ENCODE results near the gene CBX3. TPM values are rescaled to one million over a fixed set of nuclear protein-coding genes. Genes with fewer than 3 reads are reported as not detected.
A peak's percentile ranks its signal among the peaks of the same experiment; 100 is the strongest.

Gene CBX3
- total and polyA plus RNA-seq, 2 of the 13 experiments (the other 11 are each of a cell fraction or from before 2014, with no cell fraction given) = 53.9 to 249 TPM

GRCh38 chr7:26200444-26201246 lies 900 bp upstream of the CBX3 start, which contains the start of gene HNRNPA2B1 (continued):
- TF ChIP-seq PPARG (CRISPR knock-in tag; conservative IDR thresholded peaks at IDR 0.05) = peak; percentile 33; the same call in 1 of the 2 replicates
- TF ChIP-seq THAP7 (CRISPR knock-in tag; IDR thresholded peaks at IDR 0.05) = 0 out of 2 replicates have a peak, but pooled peaks have one; percentile 34
- peak; percentile 15 for TF ChIP-seq PHF21A (CRISPR knock-in tag; IDR thresholded peaks at IDR 0.05)
- no peak; the same call in 1 of the 2 replicates for TF ChIP-seq BRF2 (CRISPR knock-in tag; IDR thresholded peaks at IDR 0.05)
- TF ChIP-seq ZNF414 (CRISPR knock-in tag; IDR thresholded peaks at IDR 0.05) = no peak
- 0 out of 2 replicates have a peak, but pooled peaks have one; percentile 14 for TF ChIP-seq ZNF280D (CRISPR knock-in tag; IDR thresholded peaks at IDR 0.05)
- TF ChIP-seq RERE (CRISPR knock-in tag; IDR thresholded peaks at IDR 0.05; ENCODE audit: low read depth) = 0 out of 2 replicates have a peak, but pooled peaks have one; percentile 23
- no peak; the same call in 1 of the 2 replicates for TF ChIP-seq ZKSCAN8 (CRISPR knock-in tag; IDR thresholded peaks at IDR 0.05; ENCODE audit: borderline replicate concordance)
- peak; percentile 78 for TF ChIP-seq IKZF4 (CRISPR knock-in tag; IDR thresholded peaks at IDR 0.05; ENCODE audit: borderline replicate concordance, low read depth, not compliant biosample characterization)
- TF ChIP-seq IKZF5 (CRISPR knock-in tag; IDR thresholded peaks at IDR 0.05) = peak; percentile 62
- TF ChIP-seq CREB1 (IDR thresholded peaks at IDR 0.05) = peak; percentile 90
- peak; percentile 93 for TF ChIP-seq CREB1 (CRISPR knock-in tag; IDR thresholded peaks at IDR 0.05)
- TF ChIP-seq KDM5A (IDR thresholded peaks at IDR 0.05; ENCODE audit: borderline replicate concordance, low read length) = no peak; the same call in 1 of the 2 replicates
- TF ChIP-seq LBX2 (CRISPR knock-in tag; IDR thresholded peaks at IDR 0.05; ENCODE audit: borderline replicate concordance) = no peak; the same call in 1 of the 2 replicates

All from HepG2 (cell line).